HFF-Myc (cell line): ENCODE measurements around the gene TICRR.

ENCODE experiments used
- DNase-seq: peaks from one replicate; pipeline ENCODE4 v3.0.0-alpha.2; 2011; ENCODE audit warnings: low read depth; ENCODE audit errors: extremely low read depth
- H3K4me3 ChIP-seq: replicated peaks from 2 replicates; pipeline ENCODE4 v1.5.1; 2011; ENCODE audit warnings: low read depth, mild to moderate bottlenecking, control low read depth, low read length
- CTCF ChIP-seq: IDR thresholded peaks from 2 replicates; pipeline ENCODE4 v1.5.1; 2012; ENCODE audit warnings: mild to moderate bottlenecking, low read depth, low read length, control low read depth; ENCODE audit errors: missing control alignments

TICRR gene

GRCh38 chr15:89652666-89653065 lies 77.4 kb downstream of the TICRR start:
- no peak overlapping the region for H3K4me3 ChIP-seq
- DNase-seq = no peak

GRCh38 chr15:89653578-89653977 lies 78.3 kb downstream of the TICRR start:
- TF ChIP-seq CTCF = no peak
- DNase-seq = no peak
- H3K4me3 ChIP-seq = no peak overlapping the region

More at GRCh38 chr15:89652666-89653065, 77.4 kb downstream of the TICRR start:
- TF ChIP-seq CTCF = no peak

GRCh38 chr15:89654301-89654761 lies 79.1 kb downstream of the TICRR start:
- TF ChIP-seq CTCF = no peak
- H3K4me3 ChIP-seq = peak overlapping the region; percentile 83
- DNase-seq = no peak

GRCh38 chr15:89654847-89655805 lies 79.9 kb downstream of the TICRR start, which contains the start of gene KIF7:
TSS of gene KIF7 (minus strand) at chr15:89655467. CDS start at chr15:89652930, 2,537 bp downstream.
- H3K4me3 ChIP-seq = peak within 1 kb of the TSS; percentile 83
- no peak for DNase-seq
- no peak for TF ChIP-seq CTCF

GRCh38 chr15:89656116-89656815 lies 81.0 kb downstream of the TICRR start:
- no peak overlapping the region for H3K4me3 ChIP-seq
- DNase-seq = no peak
- TF ChIP-seq CTCF = no peak

GRCh38 chr15:89657686-89658200 lies 82.5 kb downstream of the TICRR start:
- TF ChIP-seq CTCF = no peak
- no peak for DNase-seq
- no peak overlapping the region for H3K4me3 ChIP-seq
